Measurements from ENCODE around the gene SAMD7. TPM values are rescaled to one million over a fixed set of nuclear protein-coding genes. Genes with fewer than 3 reads are reported as not detected.
A peak's percentile ranks its signal among the peaks of the same experiment; 100 is the strongest.

SAMD7 gene
- total and polyA plus RNA-seq, 2 of the 13 experiments (the other 11 are each of a cell fraction or from before 2014, with no cell fraction given), result not detected

- no peak for TF ChIP-seq GLMP (CRISPR knock-in tag; IDR thresholded peaks at IDR 0.05; ENCODE audit: borderline replicate concordance)
- no peak; the same call in 1 of the 2 replicates for TF ChIP-seq ZNF839 (CRISPR knock-in tag; IDR thresholded peaks at IDR 0.05; ENCODE audit: borderline replicate concordance)
- TF ChIP-seq ZNF138 (CRISPR knock-in tag; IDR thresholded peaks at IDR 0.05; ENCODE audit: low read depth), result 0 out of 2 replicates have a peak, but pooled peaks have one; percentile 3
- no peak for TF ChIP-seq RORA (CRISPR knock-in tag; IDR thresholded peaks at IDR 0.05)
- no peak for TF ChIP-seq REL (CRISPR knock-in tag; conservative IDR thresholded peaks at IDR 0.05)
- TF ChIP-seq BRD4 (CRISPR knock-in tag; IDR thresholded peaks at IDR 0.05), result peak; percentile 22; the same call in 1 of the 2 replicates
- no peak for TF ChIP-seq ZBTB8A (CRISPR knock-in tag; IDR thresholded peaks at IDR 0.05; ENCODE audit: borderline replicate concordance, low read depth)
- TF ChIP-seq ZNF337 (CRISPR knock-in tag; IDR thresholded peaks at IDR 0.05; ENCODE audit: borderline replicate concordance, low read depth), result no peak
- no peak for TF ChIP-seq MTA3 (CRISPR knock-in tag; IDR thresholded peaks at IDR 0.05)
- peak; percentile 50; the same call in 1 of the 2 replicates for TF ChIP-seq GABPB1 (CRISPR knock-in tag; IDR thresholded peaks at IDR 0.05)
- TF ChIP-seq, protein P1, sequence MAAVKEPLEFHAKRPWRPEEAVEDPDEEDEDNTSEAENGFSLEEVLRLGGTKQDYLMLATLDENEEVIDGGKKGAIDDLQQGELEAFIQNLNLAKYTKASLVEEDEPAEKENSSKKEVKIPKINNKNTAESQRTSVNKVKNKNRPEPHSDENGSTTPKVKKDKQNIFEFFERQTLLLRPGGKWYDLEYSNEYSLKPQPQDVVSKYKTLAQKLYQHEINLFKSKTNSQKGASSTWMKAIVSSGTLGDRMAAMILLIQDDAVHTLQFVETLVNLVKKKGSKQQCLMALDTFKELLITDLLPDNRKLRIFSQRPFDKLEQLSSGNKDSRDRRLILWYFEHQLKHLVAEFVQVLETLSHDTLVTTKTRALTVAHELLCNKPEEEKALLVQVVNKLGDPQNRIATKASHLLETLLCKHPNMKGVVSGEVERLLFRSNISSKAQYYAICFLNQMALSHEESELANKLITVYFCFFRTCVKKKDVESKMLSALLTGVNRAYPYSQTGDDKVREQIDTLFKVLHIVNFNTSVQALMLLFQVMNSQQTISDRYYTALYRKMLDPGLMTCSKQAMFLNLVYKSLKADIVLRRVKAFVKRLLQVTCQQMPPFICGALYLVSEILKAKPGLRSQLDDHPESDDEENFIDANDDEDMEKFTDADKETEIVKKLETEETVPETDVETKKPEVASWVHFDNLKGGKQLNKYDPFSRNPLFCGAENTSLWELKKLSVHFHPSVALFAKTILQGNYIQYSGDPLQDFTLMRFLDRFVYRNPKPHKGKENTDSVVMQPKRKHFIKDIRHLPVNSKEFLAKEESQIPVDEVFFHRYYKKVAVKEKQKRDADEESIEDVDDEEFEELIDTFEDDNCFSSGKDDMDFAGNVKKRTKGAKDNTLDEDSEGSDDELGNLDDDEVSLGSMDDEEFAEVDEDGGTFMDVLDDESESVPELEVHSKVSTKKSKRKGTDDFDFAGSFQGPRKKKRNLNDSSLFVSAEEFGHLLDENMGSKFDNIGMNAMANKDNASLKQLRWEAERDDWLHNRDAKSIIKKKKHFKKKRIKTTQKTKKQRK (IDR thresholded peaks at IDR 0.05; ENCODE audit: low read length), result no peak
- TF ChIP-seq MEIS2 (CRISPR knock-in tag; IDR thresholded peaks at IDR 0.05), result no peak
- TF ChIP-seq, protein P2, sequence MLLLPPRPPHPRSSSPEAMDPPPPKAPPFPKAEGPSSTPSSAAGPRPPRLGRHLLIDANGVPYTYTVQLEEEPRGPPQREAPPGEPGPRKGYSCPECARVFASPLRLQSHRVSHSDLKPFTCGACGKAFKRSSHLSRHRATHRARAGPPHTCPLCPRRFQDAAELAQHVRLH (CRISPR knock-in tag; IDR thresholded peaks at IDR 0.05; ENCODE audit: borderline replicate concordance, low read depth), result 0 out of 2 replicates have a peak, but pooled peaks have one; percentile 12
- TF ChIP-seq LBX2 (CRISPR knock-in tag; IDR thresholded peaks at IDR 0.05; ENCODE audit: borderline replicate concordance), result no peak; the same call in 1 of the 2 replicates
- TF ChIP-seq JUNB (CRISPR knock-in tag; IDR thresholded peaks at IDR 0.05; ENCODE audit: borderline replicate concordance), result no peak
- TF ChIP-seq, protein P3, sequence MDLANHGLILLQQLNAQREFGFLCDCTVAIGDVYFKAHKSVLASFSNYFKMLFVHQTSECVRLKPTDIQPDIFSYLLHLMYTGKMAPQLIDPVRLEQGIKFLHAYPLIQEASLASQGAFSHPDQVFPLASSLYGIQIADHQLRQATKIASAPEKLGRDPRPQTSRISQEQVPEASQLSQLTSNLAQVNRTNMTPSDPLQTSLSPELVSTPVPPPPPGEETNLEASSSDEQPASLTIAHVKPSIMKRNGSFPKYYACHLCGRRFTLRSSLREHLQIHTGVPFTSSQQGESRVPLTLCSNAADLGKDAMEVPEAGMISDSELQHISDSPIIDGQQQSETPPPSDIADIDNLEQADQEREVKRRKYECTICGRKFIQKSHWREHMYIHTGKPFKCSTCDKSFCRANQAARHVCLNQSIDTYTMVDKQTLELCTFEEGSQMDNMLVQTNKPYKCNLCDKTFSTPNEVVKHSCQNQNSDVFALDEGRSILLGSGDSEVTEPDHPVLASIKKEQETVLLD (CRISPR knock-in tag; IDR thresholded peaks at IDR 0.05; ENCODE audit: low read depth), result no peak
- TF ChIP-seq HDAC2 (CRISPR knock-in tag; IDR thresholded peaks at IDR 0.05), result no peak
- TF ChIP-seq ISX (CRISPR knock-in tag; conservative IDR thresholded peaks at IDR 0.05), result no peak
- no peak for TF ChIP-seq SP140L (CRISPR knock-in tag; IDR thresholded peaks at IDR 0.05; ENCODE audit: borderline replicate concordance)
- no peak for TF ChIP-seq PHB2 (IDR thresholded peaks at IDR 0.05; ENCODE audit: partially characterized antibody)
- TF ChIP-seq ZZZ3 (CRISPR knock-in tag; IDR thresholded peaks at IDR 0.05; ENCODE audit: borderline replicate concordance), result no peak
- TF ChIP-seq ZNF44 (CRISPR knock-in tag; IDR thresholded peaks at IDR 0.05), result no peak
Observed at GRCh38 chr3:169966951-169967915, 55.9 kb downstream of the SAMD7 start (continued).
